Liver (tissue), 9 donors: ENCODE data around the gene SH2D6. TPM values are rescaled to one million over a fixed set of nuclear protein-coding genes. Genes with fewer than 3 reads are reported as not detected.

Experiments
- DNase-seq: peaks from one replicate; pipeline ENCODE4 v3.0.0-alpha.2; 2017; ENCODE audit warnings: low spot score
- H3K27ac ChIP-seq, 2 donors: one replicate each; pipeline ENCODE4 v1.7.0; 2013; ENCODE audit warnings: inconsistent platforms in 2 of 2, low read length in 2 of 2, control low read depth in 1 of 2, low read depth in 1 of 2, mild to moderate bottlenecking in 1 of 2
- H3K27me3 ChIP-seq, 4 donors: one replicate each; pipeline versions ENCODE4 v1.6.1 to v1.7.0; 2013; ENCODE audit warnings: low read length in 3 of 4, inconsistent platforms in 1 of 4, mild to moderate bottlenecking in 1 of 4, moderate library complexity in 1 of 4; ENCODE audit not compliant: control insufficient read depth in 4 of 4, insufficient read depth in 4 of 4
- H3K36me3 ChIP-seq, 4 donors: one replicate each; pipeline versions ENCODE4 v1.6.1 to v1.7.0; 2013; ENCODE audit warnings: low read length in 3 of 4, mild to moderate bottlenecking in 3 of 4, low read depth in 1 of 4, moderate library complexity in 1 of 4; ENCODE audit not compliant: control insufficient read depth in 4 of 4, insufficient read depth in 3 of 4
- H3K4me1 ChIP-seq, 4 donors: one replicate each; pipeline versions ENCODE4 v1.6.1 to v1.7.0; 2013; ENCODE audit warnings: low read length in 3 of 4, mild to moderate bottlenecking in 3 of 4, moderate library complexity in 1 of 4; ENCODE audit not compliant: control insufficient read depth in 4 of 4, insufficient read depth in 4 of 4
- H3K4me3 ChIP-seq, 3 donors: one replicate each; pipeline versions ENCODE4 v1.6.1 to v1.7.0; 2013; ENCODE audit warnings: low read length in 3 of 3, control low read depth in 1 of 3, low read depth in 1 of 3, mild to moderate bottlenecking in 1 of 3
- H3K9ac ChIP-seq, 2 donors: one replicate each; pipeline ENCODE4 v1.7.0; 2013; ENCODE audit warnings: low read length in 2 of 2, mild to moderate bottlenecking in 2 of 2, moderate library complexity in 2 of 2, control low read depth in 1 of 2, low read depth in 1 of 2
- H3K9me3 ChIP-seq, 4 donors: one replicate each; pipeline versions ENCODE4 v1.6.1 to v1.7.0; 2013; ENCODE audit warnings: low read length in 3 of 4; ENCODE audit not compliant: control insufficient read depth in 4 of 4
- EGR1 ChIP-seq, 2 donors: IDR thresholded peaks; 2 replicates each; pipeline ENCODE4 v1.6.1; 2016 to 2018; ENCODE audit warnings: antibody characterized with exemption in 2 of 2, low read depth in 2 of 2
- FOXA1 ChIP-seq: IDR thresholded peaks from 2 replicates; pipeline ENCODE4 v1.6.1; 2016; ENCODE audit warnings: antibody characterized with exemption
- FOXA2 ChIP-seq: IDR thresholded peaks from 2 replicates; pipeline ENCODE4 v1.6.1; 2016; ENCODE audit warnings: antibody characterized with exemption
- GABPA ChIP-seq, 2 donors: IDR thresholded peaks in 1 of 2; conservative IDR thresholded peaks in 1 of 2; 2 replicates each; pipeline ENCODE4 v1.6.1; 2016; ENCODE audit warnings: antibody characterized with exemption in 2 of 2, mild to moderate bottlenecking in 1 of 2, moderate library complexity in 1 of 2
- HNF4A ChIP-seq, 2 donors: conservative IDR thresholded peaks; 2 replicates each; pipeline ENCODE4 v1.6.1; 2016; ENCODE audit warnings: antibody characterized with exemption in 2 of 2, mild to moderate bottlenecking in 2 of 2
- HNF4G ChIP-seq: IDR thresholded peaks from 2 replicates; pipeline ENCODE4 v1.6.1; 2016; ENCODE audit warnings: antibody characterized with exemption
- JUND ChIP-seq, 2 donors: IDR thresholded peaks; 2 replicates each; pipeline ENCODE4 v1.6.1; 2016; ENCODE audit warnings: antibody characterized with exemption in 2 of 2
- NR2F2 ChIP-seq: IDR thresholded peaks from 2 replicates; pipeline ENCODE4 v1.6.1; 2016; ENCODE audit warnings: antibody characterized with exemption
- RAD21 ChIP-seq, 2 donors: IDR thresholded peaks; 2 replicates each; pipeline ENCODE4 v1.6.1; 2016; ENCODE audit warnings: antibody characterized with exemption in 2 of 2, mild to moderate bottlenecking in 2 of 2
- SP1 ChIP-seq: IDR thresholded peaks from 2 replicates; pipeline ENCODE4 v1.6.1; 2018; ENCODE audit warnings: antibody characterized with exemption, mild to moderate bottlenecking
- TAF1 ChIP-seq: conservative IDR thresholded peaks from 2 replicates; pipeline ENCODE4 v1.6.1; 2016; ENCODE audit warnings: antibody characterized with exemption, mild to moderate bottlenecking
- YY1 ChIP-seq: IDR thresholded peaks from 2 replicates; pipeline ENCODE4 v1.6.1; 2016; ENCODE audit warnings: antibody characterized with exemption, mild to moderate bottlenecking
- WGBS: extraction: QIAGEN DNeasy Blood & Tissue Kit; methylation state at CpG from one replicate; pipeline ENCODE4 v1.1.7; 2013; 5-methylcytosine and 5-hydroxymethylcytosine counted together
- polyA plus RNA-seq, 2 donors: library from polyadenylated mRNA; stranded (reverse) in 1 of 2; unstranded in 1 of 2; fragments of 200-250 nt in 1 of 2; fragments of >200 nt in 1 of 2; fragmentation: Nextera tagmentation in 1 of 2; extraction: Ambion mirVana in 1 of 2; gene quantifications; one replicate each; pipeline versions ENCODE4 v1.2.1 to v1.2.3, GENCODE V29; 2013 to 2015
- total RNA-seq, 2 donors: library from RNA; depleted of rRNA; stranded (reverse); fragments of >200 nt; gene quantifications; one replicate each; pipeline ENCODE4 v1.2.3, GENCODE V29; 2014
- TF ChIP-seq, protein P1 (sequence below): IDR thresholded peaks from 2 replicates; pipeline ENCODE4 v1.6.1; 2016; ENCODE audit warnings: antibody characterized with exemption
- TF ChIP-seq, protein P2 (sequence below): fragments of 150-350 bp; IDR thresholded peaks from 2 replicates; pipeline ENCODE4 v1.5.1; 2017; ENCODE audit warnings: improper control_type of control experiment, low read depth, low read length; ENCODE audit not compliant: missing input control
- TF ChIP-seq, protein P3 (sequence below): IDR thresholded peaks from 2 replicates; pipeline ENCODE4 v1.6.1; 2016; ENCODE audit warnings: antibody characterized with exemption, mild to moderate bottlenecking
- TF ChIP-seq, protein P4 (sequence below): IDR thresholded peaks from 2 replicates; pipeline ENCODE4 v1.6.1; 2016; ENCODE audit warnings: antibody characterized with exemption
- TF ChIP-seq, protein P5 (sequence below): IDR thresholded peaks from 2 replicates; pipeline ENCODE4 v1.6.1; 2016; ENCODE audit warnings: antibody characterized with exemption
- donor health status: healthy.
- donor health status: healthy.
- donor health status: healthy.
- donor health status: healthy.
- donor health status: healthy.

Gene SH2D6
- total and polyA plus RNA-seq, 4 donors = 0.28 to 0.92 (median 0.39) TPM; not detected in 1

DNA sequence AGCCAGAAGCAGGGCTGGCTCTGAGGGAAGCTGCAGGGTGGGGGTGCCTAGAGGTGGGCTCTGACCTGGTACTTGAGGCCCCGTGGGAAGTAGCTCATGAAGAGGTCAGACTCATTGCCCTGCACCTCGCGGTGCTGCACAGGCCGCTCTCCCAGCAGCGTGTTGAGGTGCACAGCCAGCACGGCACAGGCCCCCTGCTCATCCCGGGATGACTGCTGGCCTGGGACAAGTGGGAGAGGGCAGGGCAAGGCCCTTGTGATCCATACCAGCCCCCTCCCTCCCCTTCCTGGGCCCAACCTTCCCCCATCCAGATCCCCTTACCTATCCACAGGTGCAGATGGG, 17.1 kb upstream of the SH2D6 start:
- no peaks in the 10 kb centered on the region for H3K27me3 ChIP-seq
- H3K27ac ChIP-seq = no peak overlapping the region
- no peak for TF ChIP-seq HNF4A (conservative IDR thresholded peaks at IDR 0.05)
- WGBS = 91% methylated on average over 7 of the region's 7 CpGs
- no peaks in the 10 kb centered on the region for H3K9me3 ChIP-seq
- no peaks in the 10 kb centered on the region for H3K36me3 ChIP-seq
- DNase-seq = no peak
- H3K4me1 ChIP-seq = peaks cover 0 to 4% (median 1%) of the 10 kb centered on the region in 4 donors
- H3K4me3 ChIP-seq = no peak overlapping the region
- no peak overlapping the region for H3K9ac ChIP-seq

DNA sequence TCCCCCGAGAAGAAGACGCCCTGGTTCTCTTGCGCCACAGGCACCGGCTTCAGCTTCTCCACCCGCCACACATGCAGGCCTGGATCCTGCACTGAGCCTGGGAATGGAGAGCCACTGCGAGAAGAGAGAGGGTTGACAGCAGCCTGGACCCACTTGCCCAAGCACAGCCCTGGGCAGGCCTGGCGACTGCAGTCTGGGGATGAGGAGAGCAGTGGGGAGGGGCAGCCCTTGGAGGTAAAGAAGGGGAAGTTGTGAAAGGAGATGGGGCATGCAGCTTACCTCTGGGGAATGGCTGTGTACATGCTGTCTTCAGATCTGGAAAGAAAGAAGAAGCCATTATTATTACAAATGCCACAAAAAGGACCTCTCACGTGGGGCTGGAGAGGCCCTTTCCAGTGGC, 16.7 kb upstream of the SH2D6 start:
- Histone ChIP-seq H3K9ac (no peak overlapping the region), H3K9me3 (no peaks in the 10 kb centered on the region), H3K4me1 (peaks cover 0 to 4% (median 1%) of the 10 kb centered on the region in 4 donors), H3K36me3 (no peaks in the 10 kb centered on the region), H3K27me3 (no peaks in the 10 kb centered on the region), H3K27ac (no peak overlapping the region), H3K4me3 (no peak overlapping the region)
- DNase-seq = no peak
- TF ChIP-seq FOXA2 = no peak
- 93% methylated on average over 8 of the region's 8 CpGs for WGBS

DNA sequence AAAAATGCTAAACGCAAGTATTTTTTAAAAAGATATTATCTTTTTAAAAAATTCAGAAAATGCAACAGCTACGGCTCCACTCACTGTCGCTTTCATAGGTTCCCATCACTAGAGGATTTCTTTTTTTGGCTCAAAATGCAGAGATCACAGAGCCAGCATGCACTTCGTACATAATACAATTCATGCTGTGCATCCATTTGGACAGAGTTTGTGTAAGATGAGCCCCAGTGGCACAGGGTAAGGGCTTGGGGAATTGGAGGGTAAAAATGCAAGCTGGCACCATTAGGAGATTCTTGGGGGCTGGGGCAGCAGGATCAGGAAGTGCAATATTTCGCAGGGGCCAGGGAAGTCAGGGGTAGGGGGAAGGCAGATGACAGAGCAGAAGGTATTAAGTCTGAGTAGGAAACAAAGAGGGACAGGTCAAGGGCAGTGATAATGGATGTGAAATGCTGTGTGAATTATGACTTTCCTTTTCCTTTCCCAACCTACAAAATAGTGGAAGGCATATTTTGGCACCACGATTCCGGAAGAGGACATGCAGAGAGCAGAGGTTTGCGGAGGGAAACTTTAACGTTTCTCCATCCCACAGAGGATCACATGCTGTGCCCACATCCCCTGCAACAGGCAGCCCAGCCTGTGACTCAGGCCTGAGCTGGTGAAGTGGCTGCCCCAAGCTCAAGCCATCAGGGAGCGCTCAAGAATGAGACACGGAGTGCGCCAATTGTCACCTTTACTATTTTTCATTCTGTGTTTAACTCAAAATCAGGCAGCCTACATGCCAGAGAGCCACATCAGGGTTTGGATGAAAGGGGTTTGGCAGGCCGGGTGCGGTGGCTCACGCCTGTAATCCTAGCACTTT, 13.1 kb upstream of the SH2D6 start:
- no peak for DNase-seq
- Histone ChIP-seq H3K4me1 (peaks cover 0 to 8% (median 1%) of the 10 kb centered on the region in 4 donors), H3K27me3 (no peaks in the 10 kb centered on the region), H3K9ac (no peak overlapping the region), H3K4me3 (no peak overlapping the region), H3K36me3 (no peaks in the 10 kb centered on the region), H3K9me3 (no peaks in the 10 kb centered on the region), H3K27ac (peak overlapping the region; percentile 46 to 50)
- 73% methylated on average over 15 of the region's 15 CpGs for WGBS
- TF ChIP-seq EGR1 (IDR thresholded peaks at IDR 0.05; ENCODE audit: low read depth in 2 of 2) = no peak
- no peak for TF ChIP-seq HNF4A (conservative IDR thresholded peaks at IDR 0.05)
- TF ChIP-seq HNF4G = no peak
- TF ChIP-seq, protein P1, sequence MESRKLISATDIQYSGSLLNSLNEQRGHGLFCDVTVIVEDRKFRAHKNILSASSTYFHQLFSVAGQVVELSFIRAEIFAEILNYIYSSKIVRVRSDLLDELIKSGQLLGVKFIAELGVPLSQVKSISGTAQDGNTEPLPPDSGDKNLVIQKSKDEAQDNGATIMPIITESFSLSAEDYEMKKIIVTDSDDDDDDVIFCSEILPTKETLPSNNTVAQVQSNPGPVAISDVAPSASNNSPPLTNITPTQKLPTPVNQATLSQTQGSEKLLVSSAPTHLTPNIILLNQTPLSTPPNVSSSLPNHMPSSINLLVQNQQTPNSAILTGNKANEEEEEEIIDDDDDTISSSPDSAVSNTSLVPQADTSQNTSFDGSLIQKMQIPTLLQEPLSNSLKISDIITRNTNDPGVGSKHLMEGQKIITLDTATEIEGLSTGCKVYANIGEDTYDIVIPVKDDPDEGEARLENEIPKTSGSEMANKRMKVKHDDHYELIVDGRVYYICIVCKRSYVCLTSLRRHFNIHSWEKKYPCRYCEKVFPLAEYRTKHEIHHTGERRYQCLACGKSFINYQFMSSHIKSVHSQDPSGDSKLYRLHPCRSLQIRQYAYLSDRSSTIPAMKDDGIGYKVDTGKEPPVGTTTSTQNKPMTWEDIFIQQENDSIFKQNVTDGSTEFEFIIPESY = no peak
- TF ChIP-seq SP1 = no peak
- no peak for TF ChIP-seq GABPA (IDR thresholded peaks at IDR 0.05 in 1 of 2, conservative IDR thresholded peaks at IDR 0.05 in 1 of 2)
- no peak for TF ChIP-seq YY1
- TF ChIP-seq, protein P2, sequence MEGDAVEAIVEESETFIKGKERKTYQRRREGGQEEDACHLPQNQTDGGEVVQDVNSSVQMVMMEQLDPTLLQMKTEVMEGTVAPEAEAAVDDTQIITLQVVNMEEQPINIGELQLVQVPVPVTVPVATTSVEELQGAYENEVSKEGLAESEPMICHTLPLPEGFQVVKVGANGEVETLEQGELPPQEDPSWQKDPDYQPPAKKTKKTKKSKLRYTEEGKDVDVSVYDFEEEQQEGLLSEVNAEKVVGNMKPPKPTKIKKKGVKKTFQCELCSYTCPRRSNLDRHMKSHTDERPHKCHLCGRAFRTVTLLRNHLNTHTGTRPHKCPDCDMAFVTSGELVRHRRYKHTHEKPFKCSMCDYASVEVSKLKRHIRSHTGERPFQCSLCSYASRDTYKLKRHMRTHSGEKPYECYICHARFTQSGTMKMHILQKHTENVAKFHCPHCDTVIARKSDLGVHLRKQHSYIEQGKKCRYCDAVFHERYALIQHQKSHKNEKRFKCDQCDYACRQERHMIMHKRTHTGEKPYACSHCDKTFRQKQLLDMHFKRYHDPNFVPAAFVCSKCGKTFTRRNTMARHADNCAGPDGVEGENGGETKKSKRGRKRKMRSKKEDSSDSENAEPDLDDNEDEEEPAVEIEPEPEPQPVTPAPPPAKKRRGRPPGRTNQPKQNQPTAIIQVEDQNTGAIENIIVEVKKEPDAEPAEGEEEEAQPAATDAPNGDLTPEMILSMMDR = no peak
- TF ChIP-seq TAF1 = no peak
- TF ChIP-seq, protein P3, sequence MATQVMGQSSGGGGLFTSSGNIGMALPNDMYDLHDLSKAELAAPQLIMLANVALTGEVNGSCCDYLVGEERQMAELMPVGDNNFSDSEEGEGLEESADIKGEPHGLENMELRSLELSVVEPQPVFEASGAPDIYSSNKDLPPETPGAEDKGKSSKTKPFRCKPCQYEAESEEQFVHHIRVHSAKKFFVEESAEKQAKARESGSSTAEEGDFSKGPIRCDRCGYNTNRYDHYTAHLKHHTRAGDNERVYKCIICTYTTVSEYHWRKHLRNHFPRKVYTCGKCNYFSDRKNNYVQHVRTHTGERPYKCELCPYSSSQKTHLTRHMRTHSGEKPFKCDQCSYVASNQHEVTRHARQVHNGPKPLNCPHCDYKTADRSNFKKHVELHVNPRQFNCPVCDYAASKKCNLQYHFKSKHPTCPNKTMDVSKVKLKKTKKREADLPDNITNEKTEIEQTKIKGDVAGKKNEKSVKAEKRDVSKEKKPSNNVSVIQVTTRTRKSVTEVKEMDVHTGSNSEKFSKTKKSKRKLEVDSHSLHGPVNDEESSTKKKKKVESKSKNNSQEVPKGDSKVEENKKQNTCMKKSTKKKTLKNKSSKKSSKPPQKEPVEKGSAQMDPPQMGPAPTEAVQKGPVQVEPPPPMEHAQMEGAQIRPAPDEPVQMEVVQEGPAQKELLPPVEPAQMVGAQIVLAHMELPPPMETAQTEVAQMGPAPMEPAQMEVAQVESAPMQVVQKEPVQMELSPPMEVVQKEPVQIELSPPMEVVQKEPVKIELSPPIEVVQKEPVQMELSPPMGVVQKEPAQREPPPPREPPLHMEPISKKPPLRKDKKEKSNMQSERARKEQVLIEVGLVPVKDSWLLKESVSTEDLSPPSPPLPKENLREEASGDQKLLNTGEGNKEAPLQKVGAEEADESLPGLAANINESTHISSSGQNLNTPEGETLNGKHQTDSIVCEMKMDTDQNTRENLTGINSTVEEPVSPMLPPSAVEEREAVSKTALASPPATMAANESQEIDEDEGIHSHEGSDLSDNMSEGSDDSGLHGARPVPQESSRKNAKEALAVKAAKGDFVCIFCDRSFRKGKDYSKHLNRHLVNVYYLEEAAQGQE = no peak
- TF ChIP-seq, protein P4, sequence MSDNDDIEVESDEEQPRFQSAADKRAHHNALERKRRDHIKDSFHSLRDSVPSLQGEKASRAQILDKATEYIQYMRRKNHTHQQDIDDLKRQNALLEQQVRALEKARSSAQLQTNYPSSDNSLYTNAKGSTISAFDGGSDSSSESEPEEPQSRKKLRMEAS = no peak
- TF ChIP-seq, protein P5, sequence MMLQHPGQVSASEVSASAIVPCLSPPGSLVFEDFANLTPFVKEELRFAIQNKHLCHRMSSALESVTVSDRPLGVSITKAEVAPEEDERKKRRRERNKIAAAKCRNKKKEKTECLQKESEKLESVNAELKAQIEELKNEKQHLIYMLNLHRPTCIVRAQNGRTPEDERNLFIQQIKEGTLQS = no peak
- no peak for TF ChIP-seq RAD21 (IDR thresholded peaks at IDR 0.05)
- TF ChIP-seq NR2F2 = no peak
- TF ChIP-seq JUND (IDR thresholded peaks at IDR 0.05) = no peak
- no peak for TF ChIP-seq FOXA1
